Rectal smooth muscle tissue (tissue), 1 donor: Measurements from ENCODE around the gene UBTD1.

Experiments used
- H3K27ac ChIP-seq: one replicate; pipeline ENCODE4 v1.7.0; 2013; ENCODE audit warnings: low read depth, low read length, inconsistent platforms
- H3K27me3 ChIP-seq: one replicate; pipeline ENCODE4 v1.7.0; 2013; ENCODE audit warnings: low read length; ENCODE audit not compliant: control insufficient read depth, insufficient read depth
- H3K36me3 ChIP-seq: one replicate; pipeline ENCODE4 v1.7.0; 2013; ENCODE audit warnings: low read length; ENCODE audit not compliant: control insufficient read depth, insufficient read depth
- H3K4me1 ChIP-seq: one replicate; pipeline ENCODE4 v1.7.0; 2013; ENCODE audit warnings: low read length; ENCODE audit not compliant: control insufficient read depth, insufficient read depth
- H3K4me3 ChIP-seq: one replicate; pipeline ENCODE4 v1.7.0; 2013; ENCODE audit warnings: low read length
- H3K9ac ChIP-seq: one replicate; pipeline ENCODE4 v1.7.0; 2013; ENCODE audit warnings: low read length

The UBTD1 gene

GRCh38 chr10:97618285-97618684 lies 119.6 kb downstream of the UBTD1 start:
- Histone ChIP-seq H3K36me3 (peaks cover 2% of the 10 kb centered on the region), H3K27ac (no peak overlapping the region), H3K4me1 (no peaks in the 10 kb centered on the region), H3K27me3 (no peaks in the 10 kb centered on the region), H3K9ac (no peak overlapping the region), H3K4me3 (no peak overlapping the region)

DNA sequence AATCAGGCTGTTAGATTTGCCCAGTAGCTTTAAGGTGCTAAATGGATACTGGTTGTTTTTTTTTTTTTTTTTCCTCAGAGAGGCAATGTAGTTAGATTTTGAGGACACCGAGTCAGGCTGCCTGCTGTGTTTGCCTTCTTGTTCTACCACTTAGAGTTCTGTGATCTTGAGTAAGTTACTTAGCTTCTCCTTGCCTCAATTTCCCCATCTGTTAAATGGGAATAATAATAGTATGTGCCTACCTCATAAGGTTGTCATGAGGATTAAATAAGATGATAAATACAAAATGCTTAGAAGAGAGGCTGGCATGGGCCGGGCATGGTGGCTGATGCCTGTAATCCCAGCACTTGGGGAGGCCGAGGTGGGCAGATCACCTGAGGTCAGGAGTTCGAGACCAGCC lies 120.0 kb downstream of the UBTD1 start:
- H3K9ac ChIP-seq = no peak overlapping the region
- H3K27me3 ChIP-seq = no peaks in the 10 kb centered on the region

More for the DNA sequence above, 120.0 kb downstream of the UBTD1 start:
- no peak overlapping the region for H3K27ac ChIP-seq
- H3K36me3 ChIP-seq = peaks cover 2% of the 10 kb centered on the region
- no peak overlapping the region for H3K4me3 ChIP-seq
- H3K4me1 ChIP-seq = no peaks in the 10 kb centered on the region
